Non-pigmented ciliary epithelial cell (primary cell): ENCODE measurements around the gene FBN2.
"Not testable (repeated sequence)": the region's sequence is repeated elsewhere in the genome, so short reads cannot be mapped to it uniquely, and the experiment has no call there.

Experiments
- DNase-seq: peaks from one replicate; pipeline ENCODE4 v3.0.0-alpha.2; 2010; ENCODE audit warnings: low read depth

Gene FBN2

DNA sequence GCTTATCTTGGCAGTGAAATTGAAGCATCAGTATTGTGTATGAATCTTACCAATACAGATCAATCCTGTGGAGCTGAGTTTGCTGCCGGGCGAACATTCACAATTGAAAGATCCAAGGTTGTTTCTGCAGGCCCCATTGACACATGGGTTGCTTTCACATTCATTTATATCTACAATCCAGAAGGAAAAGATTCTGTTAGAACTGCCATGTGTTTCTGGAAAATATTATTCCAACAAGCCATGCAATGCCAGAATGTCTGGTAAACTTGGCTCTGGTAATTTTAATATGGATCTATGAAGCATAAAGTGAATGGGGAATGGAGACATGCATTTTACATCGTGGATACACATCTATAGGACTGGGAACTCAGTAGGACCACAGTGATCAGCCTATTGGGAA, 180.8 kb downstream of the FBN2 start:
- DNase-seq = no peak

DNA sequence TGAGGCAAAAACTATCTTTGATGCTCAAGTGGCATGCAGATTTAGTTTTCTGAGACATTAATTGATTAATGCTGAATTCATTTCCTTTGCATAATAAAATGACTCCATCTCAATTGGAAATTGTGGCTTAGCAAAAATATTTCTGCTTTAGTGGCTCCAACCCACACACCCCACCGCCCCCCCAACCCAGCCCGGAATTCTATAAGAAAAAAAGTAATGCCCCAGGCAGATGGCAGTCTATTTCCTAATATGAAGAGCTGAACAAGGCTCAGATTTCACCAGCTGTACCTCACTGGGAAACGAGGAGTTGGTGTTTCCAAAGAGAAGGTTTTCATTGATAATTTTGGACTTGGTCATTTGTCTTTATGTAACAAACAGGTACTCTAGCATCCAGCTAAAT, 182.1 kb downstream of the FBN2 start:
- no peak for DNase-seq

DNA sequence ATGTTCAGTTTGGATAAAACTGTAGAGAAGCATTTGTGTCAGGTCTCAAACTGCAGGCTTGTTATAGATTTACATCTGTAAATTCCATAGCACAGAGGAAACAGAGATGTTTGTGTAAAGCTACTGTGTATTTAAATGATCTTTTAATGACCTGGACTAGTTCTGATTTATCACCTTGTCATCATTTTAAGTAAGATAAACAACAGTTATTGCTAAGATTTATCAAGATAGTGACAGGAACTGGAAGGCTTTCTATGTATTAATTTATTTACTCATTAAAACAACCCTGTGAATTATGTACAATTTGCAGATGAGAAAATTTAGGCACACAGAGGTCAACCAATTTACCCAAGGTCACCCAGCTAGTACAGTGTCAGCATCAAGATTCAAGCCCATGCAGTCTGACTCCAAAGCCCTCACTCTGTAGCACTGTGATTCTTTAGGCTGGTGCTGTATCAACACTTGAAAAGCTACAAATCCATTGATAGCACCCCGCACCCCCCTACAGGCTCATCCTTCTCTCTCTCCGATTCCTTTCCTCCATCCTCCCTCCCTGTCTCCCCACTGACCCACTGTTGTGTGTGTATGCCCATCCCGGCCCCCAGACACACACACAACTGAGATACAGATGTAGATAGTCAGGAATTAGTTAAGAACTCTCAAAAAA, 184.5 kb downstream of the FBN2 start:
- no peak for DNase-seq

DNA sequence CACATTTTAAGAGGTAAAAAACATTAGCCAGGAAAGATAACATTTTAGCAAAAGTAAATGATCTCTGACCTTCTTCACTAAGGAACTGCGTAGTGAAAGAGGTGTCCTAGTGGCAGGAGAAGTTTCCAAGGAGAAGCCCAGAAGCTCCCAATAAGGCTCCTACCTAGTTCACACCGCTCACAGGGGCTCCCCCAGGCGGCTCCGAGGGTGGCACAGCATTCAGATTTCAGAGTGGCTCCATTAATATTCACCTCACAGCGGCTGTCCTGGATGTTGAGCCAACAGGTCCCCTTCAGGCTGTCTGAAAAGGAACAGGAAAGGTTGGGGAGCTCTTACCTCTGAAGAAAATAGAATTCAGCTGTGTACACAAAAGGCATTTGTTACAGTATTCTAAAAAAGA, 187.3 kb downstream of the FBN2 start:
- no peak for DNase-seq

DNA sequence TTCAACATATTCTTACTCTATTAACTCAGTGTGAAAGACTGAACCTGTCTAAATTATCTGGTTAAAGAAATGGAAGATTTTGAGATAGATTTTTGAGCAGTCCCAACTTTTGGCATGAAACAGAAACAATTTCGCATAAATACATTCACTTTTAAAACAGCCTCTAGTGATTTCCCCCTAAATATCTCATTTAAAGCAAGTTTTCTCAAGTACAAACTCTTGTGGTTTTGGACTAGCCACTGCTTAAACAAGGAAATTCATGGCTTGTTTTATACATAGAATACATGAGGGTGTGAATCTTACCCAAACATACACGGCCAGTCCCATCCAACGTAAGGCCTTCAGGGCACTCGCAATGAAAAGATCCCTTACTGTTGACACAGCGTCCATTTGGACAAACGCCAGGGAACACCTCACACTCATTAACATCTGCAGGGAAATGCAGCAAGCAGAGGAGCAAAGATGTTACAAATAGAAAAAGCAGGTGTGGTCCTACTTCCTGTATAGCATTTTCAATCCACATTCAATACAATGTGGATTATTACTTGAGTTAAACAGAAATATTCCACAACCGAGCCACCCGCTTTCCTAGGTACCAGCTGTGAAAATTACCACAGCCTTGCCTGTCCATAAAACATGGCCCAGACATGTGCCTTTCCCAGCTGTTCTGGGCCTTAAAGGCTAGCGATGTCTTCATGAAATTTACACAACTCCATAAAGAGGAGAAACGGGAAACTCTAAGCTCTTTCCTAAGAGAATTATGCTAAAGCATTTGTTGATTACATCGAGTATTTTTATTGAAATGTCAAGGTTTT, 188.8 kb downstream of the FBN2 start:
- DNase-seq = no peak

DNA sequence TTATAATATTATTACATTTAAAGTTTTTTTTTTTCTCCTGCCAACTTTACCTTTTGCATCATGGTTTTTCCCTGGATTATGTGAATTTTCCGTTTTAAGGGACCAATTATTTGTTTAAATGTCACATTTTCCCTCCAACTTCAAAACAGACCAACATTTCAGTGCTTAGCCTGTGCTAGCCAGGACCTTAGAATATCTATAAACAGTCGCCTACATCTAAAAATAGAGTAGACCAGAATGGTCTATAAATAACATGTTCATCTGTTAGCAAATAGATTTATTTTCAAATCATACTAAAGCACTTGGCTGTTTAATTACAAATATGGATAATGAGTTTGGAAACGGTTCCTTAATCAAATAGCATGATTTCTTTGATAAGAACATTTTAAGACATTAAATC, 192.0 kb downstream of the FBN2 start:
- no peak for DNase-seq

DNA sequence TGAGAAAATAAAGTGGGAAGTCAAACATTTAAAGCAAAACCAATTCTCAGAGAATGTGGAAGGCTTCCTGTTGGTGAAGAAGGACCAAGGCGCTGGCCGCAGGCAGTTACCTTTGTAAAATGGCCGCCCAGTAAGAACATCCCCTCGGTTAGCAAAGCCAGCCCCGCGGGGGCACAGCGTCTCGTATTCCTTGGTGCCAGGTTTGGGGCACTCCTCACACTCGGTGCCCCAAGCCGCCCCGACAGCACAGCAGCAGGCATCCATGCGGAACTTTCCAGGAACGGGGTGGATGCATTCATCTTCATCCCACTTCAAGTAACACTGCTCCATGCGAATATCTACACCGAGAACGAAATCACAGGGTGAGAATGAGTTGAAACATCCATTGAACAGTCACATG, 192.8 kb downstream of the FBN2 start:
- DNase-seq = no peak

DNA sequence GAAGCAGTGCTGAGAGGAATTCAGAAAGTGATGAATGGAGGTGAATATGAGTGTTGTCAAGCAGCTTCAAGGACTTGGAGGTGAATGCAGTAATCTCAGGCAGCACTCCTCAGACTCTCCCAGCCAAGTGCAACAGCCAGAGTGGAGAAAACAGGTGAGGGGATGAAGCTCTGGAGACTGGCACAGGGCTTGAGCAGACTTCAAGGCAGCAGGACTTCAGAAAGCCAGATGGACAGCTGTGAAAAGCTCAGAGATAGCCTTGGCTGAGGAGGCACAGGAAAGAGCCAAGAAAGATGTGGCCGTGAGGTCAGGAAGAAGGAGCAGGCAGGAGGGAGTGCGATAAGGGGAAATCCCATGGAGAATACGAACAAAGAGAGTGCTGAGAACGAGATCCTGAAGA, 194.9 kb downstream of the FBN2 start:
- no peak for DNase-seq

DNA sequence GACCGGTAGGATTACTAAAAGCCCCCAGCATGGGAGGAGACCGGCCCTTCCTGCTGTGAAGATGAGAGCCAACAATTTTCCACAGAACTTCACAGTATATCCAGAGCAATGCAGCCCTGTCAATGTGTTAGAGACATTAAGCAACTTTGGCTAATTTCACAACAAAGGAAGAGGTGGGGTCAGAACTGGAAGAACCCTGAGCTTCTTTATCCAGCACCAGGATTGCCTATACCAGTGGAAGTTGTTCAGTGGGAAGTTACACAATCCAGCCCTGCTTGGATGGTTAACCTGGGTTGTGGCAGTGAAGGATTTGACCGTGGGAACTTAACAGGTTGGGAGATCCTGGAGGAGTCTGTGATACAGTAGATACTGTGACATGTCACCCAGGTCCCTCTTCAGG, 197.0 kb downstream of the FBN2 start:
- no peak for DNase-seq

DNA sequence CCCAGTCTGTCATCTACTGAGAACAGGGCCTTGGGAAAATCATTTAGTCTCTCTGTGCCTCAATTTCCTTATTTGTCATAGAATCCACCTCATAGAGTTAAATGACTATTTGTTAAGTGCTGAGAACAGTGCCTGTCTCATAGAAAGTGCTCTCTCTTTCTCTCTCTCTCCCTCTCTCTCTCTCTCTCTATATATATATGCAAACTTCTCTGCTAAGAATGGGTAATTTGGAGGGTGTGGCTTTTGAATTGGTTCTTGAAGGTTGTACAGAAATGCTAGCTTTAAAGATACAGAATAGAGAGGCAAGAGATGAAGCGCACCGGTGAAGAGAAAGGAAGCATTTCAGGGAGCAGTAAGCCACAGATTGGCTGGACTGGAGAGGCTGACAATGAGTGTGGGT, 197.4 kb downstream of the FBN2 start:
- no peak for DNase-seq

DNA sequence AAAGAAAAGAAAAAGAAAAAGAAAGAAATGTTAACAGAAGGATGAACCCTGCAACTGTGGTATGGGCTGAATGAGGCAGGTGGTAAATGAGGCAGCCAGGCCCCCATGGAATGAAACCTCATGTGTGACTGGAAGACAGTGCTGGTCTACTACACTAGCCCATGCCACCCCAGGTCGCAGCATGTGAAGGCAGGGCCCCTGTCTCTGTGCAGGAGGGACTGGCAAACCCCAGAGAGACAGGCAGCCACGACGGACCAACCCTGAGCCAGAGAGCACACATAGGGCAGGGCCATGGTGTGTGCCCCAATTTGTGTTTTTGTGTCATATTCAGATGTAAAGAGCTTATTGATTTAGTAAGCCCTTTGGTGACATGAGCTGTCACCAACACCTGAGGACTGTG, 198.5 kb downstream of the FBN2 start:
- DNase-seq = no peak

DNA sequence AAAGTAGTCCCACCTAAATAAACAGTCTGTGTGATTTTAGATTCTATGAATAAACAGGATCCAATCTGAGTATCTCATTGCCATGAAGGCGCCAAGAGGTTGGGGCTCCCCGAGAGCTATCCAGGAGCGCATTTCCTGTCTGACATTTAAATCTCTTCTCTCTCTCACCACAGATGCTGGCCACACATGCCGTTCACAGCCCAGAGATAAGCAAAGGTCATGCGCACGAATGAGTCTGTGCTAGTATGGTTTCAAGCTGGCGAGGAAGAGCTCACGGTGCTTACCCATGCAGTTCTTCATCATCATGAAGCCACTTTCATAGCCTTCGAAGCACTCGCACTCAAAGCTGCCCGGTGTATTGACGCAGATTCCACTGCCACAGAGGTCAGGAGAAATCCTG, 199.4 kb downstream of the FBN2 start:
- DNase-seq = no peak

DNA sequence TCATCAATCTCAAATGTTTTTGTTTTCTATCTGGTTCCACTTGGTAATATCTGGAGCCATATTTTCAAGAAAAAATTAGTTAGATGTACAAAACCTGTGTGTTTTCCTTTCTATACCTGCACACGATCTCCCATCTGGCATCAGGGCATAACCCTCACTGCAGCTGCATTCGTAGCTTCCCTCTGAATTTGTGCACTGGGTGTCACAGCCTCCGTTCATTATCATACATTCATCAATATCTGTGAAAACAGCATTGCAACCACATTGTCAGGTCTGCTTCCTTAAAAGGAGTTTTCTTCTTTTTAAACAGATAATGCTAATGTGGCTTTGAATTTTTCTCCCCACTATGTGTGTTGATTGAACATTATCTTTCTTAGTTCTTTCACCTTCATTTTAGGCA, 202.7 kb downstream of the FBN2 start:
- no peak for DNase-seq

DNA sequence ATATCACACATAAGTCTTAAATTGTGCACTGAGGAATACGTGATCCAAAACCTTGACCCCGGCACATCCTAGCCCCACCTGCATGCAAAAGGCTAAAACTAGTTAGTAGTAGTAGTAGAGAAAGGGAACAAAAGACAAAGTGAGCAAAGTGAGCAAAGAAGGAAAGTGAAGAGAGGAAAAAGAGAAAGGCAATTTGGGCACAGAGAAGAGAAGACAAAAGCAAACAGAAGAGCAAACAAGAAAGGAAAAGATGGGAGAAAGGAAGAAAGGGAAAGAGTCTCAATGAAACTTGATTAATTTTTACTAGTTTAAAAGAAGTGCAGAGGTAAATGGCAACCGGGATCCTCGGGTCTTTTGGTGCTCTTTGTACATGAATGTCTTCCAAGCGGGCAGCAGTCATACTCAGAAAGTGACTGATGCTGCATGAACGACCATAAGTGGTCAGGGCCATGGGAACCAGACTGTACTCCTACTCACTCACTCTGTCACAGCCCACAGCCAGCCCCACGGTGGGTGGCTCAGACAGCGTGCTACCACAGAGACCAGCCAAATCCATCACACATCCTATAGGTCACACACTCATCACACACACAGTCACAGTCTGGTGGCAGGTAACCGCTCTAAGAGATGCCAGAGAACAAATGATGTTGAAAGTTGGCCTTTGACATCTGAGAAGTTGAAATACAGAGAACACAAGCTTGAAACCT, 203.9 kb downstream of the FBN2 start:
- DNase-seq = no peak

DNA sequence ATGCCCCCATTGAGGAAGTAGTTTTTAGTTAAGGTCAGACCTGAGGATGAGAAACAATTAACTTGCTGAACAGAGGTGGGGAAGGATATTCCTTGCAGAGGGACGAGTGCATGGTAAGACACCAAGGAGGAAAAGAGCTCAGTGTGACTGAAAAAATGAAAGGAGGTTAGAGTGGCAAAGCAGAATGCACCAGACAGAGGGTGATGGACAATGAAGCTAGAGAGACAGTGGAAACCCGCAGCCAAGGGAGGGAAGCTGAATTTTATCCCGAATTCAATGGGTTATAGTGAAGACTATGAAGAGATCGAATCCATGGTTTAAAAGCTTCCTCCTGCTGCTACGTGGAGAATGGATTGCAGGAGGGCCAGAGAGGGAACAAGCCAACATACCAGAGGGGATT, 206.8 kb downstream of the FBN2 start:
- DNase-seq = no peak

DNA sequence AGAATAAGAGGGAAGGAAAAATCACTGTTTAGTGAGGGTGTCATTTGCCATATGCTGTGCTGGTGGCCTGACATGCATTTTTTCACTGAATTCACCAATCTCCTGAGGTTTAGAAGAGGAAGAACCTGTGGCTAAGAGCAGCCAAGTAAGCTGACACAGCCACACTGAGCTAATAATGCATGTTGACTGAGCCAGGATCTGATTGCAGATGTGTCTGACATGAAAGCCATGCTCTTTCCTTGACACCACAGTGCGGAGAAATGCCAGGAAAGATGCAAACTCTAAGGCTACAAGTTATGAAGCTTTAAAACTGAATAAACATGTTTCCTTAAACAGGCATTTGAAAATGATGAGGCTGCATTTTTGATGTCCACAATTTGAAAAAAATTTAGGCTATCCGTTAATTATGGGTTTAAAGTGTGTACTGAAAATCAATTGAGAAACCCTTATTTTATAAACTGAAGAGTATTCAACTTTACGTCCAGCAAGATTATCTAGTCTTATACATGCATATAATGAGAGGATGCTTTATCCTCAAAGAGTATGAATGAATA, 208.6 kb downstream of the FBN2 start:
- DNase-seq = no peak

DNA sequence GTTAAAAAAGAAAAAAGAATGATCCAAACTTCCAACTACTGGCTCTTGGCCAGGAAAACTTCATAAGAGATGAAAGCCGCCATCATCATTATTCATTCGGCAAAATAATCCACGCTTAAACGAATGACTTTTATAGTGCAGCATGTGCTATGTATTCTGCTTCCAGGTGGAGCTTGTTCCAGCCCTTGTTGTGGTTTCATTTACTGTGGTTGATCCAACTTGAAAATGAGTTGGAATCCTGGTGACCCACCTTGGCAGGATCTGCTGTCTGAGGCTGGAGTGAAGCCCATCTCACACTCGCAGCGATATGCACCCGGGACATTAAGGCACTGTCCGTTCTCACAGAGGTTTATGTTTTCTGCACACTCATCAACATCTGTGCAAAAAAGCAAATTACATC, 209.6 kb downstream of the FBN2 start:
- no peak for DNase-seq

DNA sequence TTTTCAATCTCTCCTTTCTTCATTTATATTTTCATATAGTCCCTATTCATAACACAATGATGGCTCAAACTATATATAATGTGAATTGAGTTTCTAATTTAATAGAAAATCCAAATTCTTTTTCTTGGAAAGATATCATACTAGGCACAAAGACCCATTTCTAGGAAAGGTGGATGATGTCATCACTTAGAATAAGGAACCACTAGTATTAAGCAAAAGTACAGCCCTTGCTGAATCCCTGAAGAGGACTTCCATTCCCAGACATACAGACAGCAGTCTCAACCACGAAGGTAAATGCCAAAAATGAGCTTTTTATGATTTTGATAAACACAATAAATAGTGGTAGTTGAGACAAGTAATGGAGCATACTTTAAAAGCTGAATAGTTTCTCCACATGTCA, 210.0 kb downstream of the FBN2 start:
- DNase-seq = no peak

DNA sequence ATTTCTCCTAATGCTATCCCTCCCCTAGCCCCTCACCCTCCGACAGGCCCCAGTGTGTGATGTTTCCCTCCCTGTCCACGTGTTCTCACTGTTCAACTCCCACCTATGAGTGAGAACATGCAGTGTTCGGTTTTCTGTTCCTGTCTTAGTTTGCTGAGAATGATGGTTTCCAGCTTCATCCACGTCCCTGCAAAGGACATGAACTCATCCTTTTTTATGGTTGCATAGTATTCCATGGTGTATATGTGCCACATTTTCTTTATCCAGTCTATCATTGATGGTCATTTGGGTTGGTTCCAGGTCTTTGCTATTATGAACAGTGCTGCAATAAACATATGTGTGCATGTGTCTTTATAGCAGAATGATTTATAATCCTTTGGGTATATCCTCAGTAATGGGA, 216.6 kb downstream of the FBN2 start:
- DNase-seq = not testable (repeated sequence)

DNA sequence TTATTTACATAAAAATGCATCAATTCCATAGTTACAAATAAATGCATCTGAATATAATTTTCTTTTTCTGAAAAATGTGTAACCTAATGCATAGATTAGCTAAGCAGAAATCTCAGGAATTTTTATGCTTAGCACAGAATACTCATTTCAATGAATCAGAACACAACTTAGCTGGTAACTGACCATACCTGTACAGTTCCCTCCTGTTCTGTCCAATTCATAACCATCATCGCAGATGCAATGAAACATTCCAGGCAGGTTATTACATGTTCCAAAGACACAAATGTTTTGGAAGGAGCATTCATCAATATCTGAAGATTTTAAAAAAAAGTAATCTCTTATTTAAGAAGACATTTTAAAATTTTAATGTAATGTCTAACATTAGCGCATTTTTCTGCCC, 219.4 kb downstream of the FBN2 start:
- no peak for DNase-seq

DNA sequence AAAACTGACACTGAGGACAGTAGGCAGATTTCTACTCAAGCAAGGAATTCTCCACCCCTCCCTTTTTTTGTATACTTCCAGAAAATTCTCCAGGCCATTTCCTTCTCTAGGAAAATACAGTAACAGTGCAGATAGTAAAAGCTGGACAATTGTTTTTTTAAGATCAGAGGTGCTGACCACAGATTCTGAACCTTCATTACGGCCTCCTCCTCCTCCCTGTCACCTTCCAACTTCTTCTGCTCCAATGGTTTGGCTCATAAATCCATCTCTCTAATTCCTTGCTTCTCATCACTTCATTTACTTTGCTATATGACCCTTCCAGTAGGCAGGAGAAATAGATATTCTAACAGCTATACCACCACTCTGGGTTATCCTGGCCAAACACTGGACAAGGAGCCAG, 220.6 kb downstream of the FBN2 start:
- DNase-seq = no peak

DNA sequence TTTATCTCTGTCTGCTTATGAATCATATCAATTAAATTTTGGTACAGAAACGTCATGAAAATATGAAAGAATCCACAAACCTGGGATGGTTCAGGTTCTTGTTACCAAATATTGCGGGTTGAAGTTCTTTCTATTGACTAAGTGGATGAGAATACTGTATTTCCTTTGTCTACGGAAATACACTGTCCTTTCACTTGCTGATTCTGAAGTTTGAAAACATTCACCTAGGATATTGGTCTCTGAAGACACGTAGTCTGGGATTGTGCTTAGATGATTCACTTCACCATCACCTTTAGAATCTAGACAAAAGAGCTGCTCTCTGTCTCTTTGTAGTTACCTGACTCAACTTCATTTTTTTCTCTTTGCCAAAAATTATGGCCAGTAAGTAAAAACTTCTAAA, 222.4 kb downstream of the FBN2 start:
- no peak for DNase-seq

DNA sequence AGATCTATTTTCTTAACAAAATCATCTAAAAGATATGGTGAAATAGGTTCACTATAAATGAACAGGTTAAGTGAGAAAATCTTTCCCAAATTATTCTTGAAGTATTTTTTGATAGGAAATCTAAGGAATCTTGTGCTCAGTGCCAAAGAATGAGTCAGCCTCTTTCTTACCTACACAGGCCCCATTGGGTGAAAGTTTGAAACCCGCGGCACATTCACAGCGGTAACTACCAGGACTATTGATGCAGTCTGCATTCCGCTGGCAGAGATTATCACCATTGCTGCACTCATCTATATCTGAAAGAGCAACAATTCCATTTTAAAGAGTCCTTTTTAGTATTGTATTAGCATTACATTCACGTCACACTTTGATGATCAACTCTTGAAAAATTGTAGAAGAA, 232.7 kb downstream of the FBN2 start:
- no peak for DNase-seq
